PC-9 (cell line): ENCODE measurements around the gene RASIP1. TPM values are rescaled to one million over a fixed set of nuclear protein-coding genes. Genes with fewer than 3 reads are reported as not detected.

Experiments used
- BruUV-seq: library from RNA; stranded (reverse); fragments of 400-500 nt; replicated peaks from 2 replicates; lab custom pipeline; 2021; lab: Mats Ljungman, UMichigan
- CTCF ChIA-PET: fragments of 300-600 bp; sonication (Branson Sonifier 250); formaldehyde crosslinking; loops from one replicate; lab custom pipeline; 2022; ENCODE audit warnings: antibody characterized with exemption; lab: Charles Lee
- POLR2A ChIA-PET: fragments of 300-600 bp; sonication (Branson Sonifier 250); formaldehyde crosslinking; loops from one replicate; lab custom pipeline; 2022; ENCODE audit warnings: antibody characterized with exemption; ENCODE audit not compliant: unreplicated experiment; lab: Charles Lee
- DNase-seq, 2 experiments: peaks; one replicate each; pipeline versions ENCODE4 v3.0.0 to v3.0.0-alpha.2; 2015 to 2022; ENCODE audit warnings: mixed read lengths in 1 of 2
- H2AFZ ChIP-seq: fragments of 200-600 bp; sonication (generic); 2 replicates; pipeline ENCODE4 v1.8.1; 2017; ENCODE audit warnings: antibody characterized with exemption
- H3F3A ChIP-seq: fragments of 200-600 bp; sonication (generic); 2 replicates; pipeline ENCODE4 v1.8.1; 2017; ENCODE audit warnings: antibody characterized with exemption, mild to moderate bottlenecking, low read depth; ENCODE audit not compliant: insufficient read depth
- H3K27ac ChIP-seq: fragments of 200-600 bp; sonication (generic); 2 replicates; pipeline ENCODE4 v1.6.1; 2016; ENCODE audit warnings: mixed run types
- H3K27me3 ChIP-seq: fragments of 200-600 bp; sonication (generic); 2 replicates; pipeline ENCODE4 v1.6.1; 2016; ENCODE audit warnings: low read depth, mixed run types; ENCODE audit not compliant: insufficient read depth
- H3K36me3 ChIP-seq: fragments of 200-600 bp; sonication (generic); 2 replicates; pipeline ENCODE4 v1.6.1; 2016; ENCODE audit warnings: low read depth, mixed run types
- H3K4me1 ChIP-seq: fragments of 200-600 bp; sonication (generic); replicated peaks from 2 replicates; pipeline ENCODE4 v1.6.1; 2016; ENCODE audit warnings: mixed run types; ENCODE audit not compliant: insufficient read depth
- H3K4me2 ChIP-seq: fragments of 200-600 bp; sonication (generic); 2 replicates; pipeline ENCODE4 v1.6.1; 2017; ENCODE audit warnings: mixed run types
- H3K4me3 ChIP-seq: fragments of 200-600 bp; sonication (generic); 2 replicates; pipeline ENCODE4 v1.6.1; 2016; ENCODE audit warnings: mixed run types
- H3K79me2 ChIP-seq: fragments of 200-600 bp; sonication (generic); 2 replicates; pipeline ENCODE4 v1.6.1; 2017; ENCODE audit warnings: low read depth, mixed run types
- H3K9me2 ChIP-seq: fragments of 200-600 bp; sonication (generic); 2 replicates; pipeline ENCODE4 v1.8.1; 2017; ENCODE audit warnings: mild to moderate bottlenecking; ENCODE audit not compliant: insufficient read depth
- H3K9me3 ChIP-seq: fragments of 200-600 bp; sonication (generic); 2 replicates; pipeline ENCODE4 v1.8.1; 2016; ENCODE audit warnings: low read depth; ENCODE audit not compliant: insufficient read depth
- H4K20me1 ChIP-seq: fragments of 200-600 bp; sonication (generic); 2 replicates; pipeline ENCODE4 v1.8.1; 2017; ENCODE audit not compliant: insufficient read depth
- EZH2 ChIP-seq: fragments of 200-600 bp; sonication (generic); IDR thresholded peaks from 2 replicates; pipeline ENCODE4 v1.8.0; 2017; ENCODE audit warnings: antibody characterized with exemption, low read depth
- intact Hi-C: fragments of 100-400 bp; cut with micrococcal nuclease; formaldehyde crosslinking; loops from one replicate; pipeline ENCODE4 v1.10.0; 2022; ENCODE audit not compliant: unreplicated experiment
- total RNA-seq: library from RNA; stranded (reverse); gene quantifications from 2 replicates; pipeline ENCODE4 v1.2.3, GENCODE V29; 2021
- TF ChIP-seq, protein P1 (sequence below): fragments of 200-600 bp; sonication (generic); conservative IDR thresholded peaks from 2 replicates; pipeline ENCODE4 v1.6.1; 2017; ENCODE audit warnings: mixed run types, antibody characterized with exemption, mild to moderate bottlenecking, moderate library complexity

The RASIP1 gene
- total RNA-seq, 1 experiment from 2014 or later: 1.4 TPM

- DNase-seq: peak; percentile 47 to 66
- Histone ChIP-seq H3K9me3 (no peaks in the 10 kb centered on the region), H3K36me3 (0 out of 2 replicates have a peak, but pooled peaks cover 5% of the 10 kb centered on the region), H3K9me2 (no peaks in the 10 kb centered on the region), H2AFZ (no peak overlapping the region), H3K27me3 (no peaks in the 10 kb centered on the region), H3F3A (peaks cover 16% of the 10 kb centered on the region), H3K27ac (no peak overlapping the region), H3K4me1 (no peaks in the 10 kb centered on the region; the same call in 1 of the 2 replicates), H3K79me2 (peaks cover 12% of the 10 kb centered on the region), H3K4me3 (no peak overlapping the region), H4K20me1 (no peaks in the 10 kb centered on the region), H3K4me2 (no peak overlapping the region)
- intact Hi-C loops: no loop called here
- no peak for TF ChIP-seq EZH2
- TF ChIP-seq, protein P1, sequence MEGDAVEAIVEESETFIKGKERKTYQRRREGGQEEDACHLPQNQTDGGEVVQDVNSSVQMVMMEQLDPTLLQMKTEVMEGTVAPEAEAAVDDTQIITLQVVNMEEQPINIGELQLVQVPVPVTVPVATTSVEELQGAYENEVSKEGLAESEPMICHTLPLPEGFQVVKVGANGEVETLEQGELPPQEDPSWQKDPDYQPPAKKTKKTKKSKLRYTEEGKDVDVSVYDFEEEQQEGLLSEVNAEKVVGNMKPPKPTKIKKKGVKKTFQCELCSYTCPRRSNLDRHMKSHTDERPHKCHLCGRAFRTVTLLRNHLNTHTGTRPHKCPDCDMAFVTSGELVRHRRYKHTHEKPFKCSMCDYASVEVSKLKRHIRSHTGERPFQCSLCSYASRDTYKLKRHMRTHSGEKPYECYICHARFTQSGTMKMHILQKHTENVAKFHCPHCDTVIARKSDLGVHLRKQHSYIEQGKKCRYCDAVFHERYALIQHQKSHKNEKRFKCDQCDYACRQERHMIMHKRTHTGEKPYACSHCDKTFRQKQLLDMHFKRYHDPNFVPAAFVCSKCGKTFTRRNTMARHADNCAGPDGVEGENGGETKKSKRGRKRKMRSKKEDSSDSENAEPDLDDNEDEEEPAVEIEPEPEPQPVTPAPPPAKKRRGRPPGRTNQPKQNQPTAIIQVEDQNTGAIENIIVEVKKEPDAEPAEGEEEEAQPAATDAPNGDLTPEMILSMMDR: no peak
- ChIA-PET POLR2A (interaction anchor here (0.6 kb wide), 1 partner anchor 274 kb away, joined by 3 read pairs; no protein-coding TSS in a partner anchor), CTCF (interaction anchor here (0.6 kb wide), 1 partner anchor 12 kb away, joined by 9 read pairs; no protein-coding TSS in a partner anchor)
- no TSS peak for BruUV-seq
Measured at GRCh38 chr19:48745208-48745995, 5.0 kb upstream of the RASIP1 start.

GRCh38 chr19:48742096-48742495 lies 1.7 kb upstream of the RASIP1 start:
- CTCF ChIA-PET: no interaction called here
- H3K9me3 ChIP-seq: no peaks in the 10 kb centered on the region
- H3K27ac ChIP-seq: no peak overlapping the region
- no peaks in the 10 kb centered on the region for H4K20me1 ChIP-seq
- no peaks in the 10 kb centered on the region for H3K36me3 ChIP-seq
- no peak for TF ChIP-seq EZH2
- TF ChIP-seq, protein P1: no peak
- H3K4me2 ChIP-seq: no peak overlapping the region
- H3K27me3 ChIP-seq: no peaks in the 10 kb centered on the region
- intact Hi-C loops: no loop called here
- POLR2A ChIA-PET: no interaction called here
- no peaks in the 10 kb centered on the region; the same call in 1 of the 2 replicates for H3K4me1 ChIP-seq
- BruUV-seq: no TSS peak
- H3K4me3 ChIP-seq: no peak overlapping the region
- no peak overlapping the region for H2AFZ ChIP-seq
- DNase-seq: no peak
- no peaks in the 10 kb centered on the region for H3K9me2 ChIP-seq
- H3K79me2 ChIP-seq: no peaks in the 10 kb centered on the region
- H3F3A ChIP-seq: peaks cover 24% of the 10 kb centered on the region

DNA sequence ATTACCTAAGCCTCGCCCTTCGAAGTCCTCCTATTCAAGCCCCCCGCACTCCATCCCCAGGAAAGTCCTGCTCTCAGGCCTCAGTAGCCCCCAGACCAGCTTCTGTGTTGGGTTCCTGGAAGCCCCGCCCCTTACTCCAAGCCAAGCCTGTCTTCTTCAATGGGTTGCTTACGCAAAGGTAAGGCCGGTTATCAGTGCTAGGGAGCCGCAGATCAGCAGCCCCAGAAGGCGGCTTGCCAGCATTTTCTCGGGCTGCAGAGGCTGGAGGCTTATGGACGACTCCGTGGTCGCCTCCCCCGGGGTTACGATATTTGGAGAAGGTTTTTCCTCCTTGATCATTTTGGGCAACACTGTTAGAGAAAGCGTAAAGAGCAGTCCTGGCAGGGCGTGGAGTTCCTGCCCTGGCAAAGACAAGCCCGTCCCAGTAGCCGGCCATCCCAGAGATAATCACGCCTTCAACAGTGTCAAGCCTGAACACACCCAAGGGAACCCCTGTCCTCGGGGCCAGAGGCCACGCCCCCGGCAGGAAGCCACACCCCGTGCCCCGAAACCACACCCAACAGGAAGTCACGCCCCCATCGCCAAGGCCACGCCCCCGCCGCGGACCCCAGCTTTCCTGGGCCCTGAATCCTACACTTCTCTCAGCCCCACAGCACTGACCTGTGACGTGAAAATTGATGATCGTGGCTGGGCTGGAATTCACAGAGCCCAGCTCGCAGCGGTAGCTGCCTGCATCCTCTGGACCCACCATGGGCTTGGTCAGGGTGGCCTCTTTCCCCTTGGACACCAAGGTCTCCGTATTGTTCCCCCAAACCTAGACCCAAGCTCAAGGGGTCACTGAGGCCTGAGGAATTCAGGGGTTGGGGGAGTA lies 954 bp upstream of the RASIP1 start:
- intact Hi-C loops: no loop called here
- POLR2A ChIA-PET: no interaction called here

More for the DNA sequence above, 954 bp upstream of the RASIP1 start:
- no peaks in the 10 kb centered on the region; the same call in 1 of the 2 replicates for H3K4me1 ChIP-seq
- CTCF ChIA-PET: interaction anchor here (0.6 kb wide), 1 partner anchor 362 kb away, joined by 6 read pairs; no protein-coding TSS in a partner anchor
- peak in 1 of 2 experiments; percentile 31 for DNase-seq
- TF ChIP-seq EZH2: no peak
- TF ChIP-seq, protein P1: no peak
- peaks cover 22% of the 10 kb centered on the region for H3F3A ChIP-seq
- no peaks in the 10 kb centered on the region for H3K9me2 ChIP-seq
- no peak overlapping the region for H3K27ac ChIP-seq
- H3K27me3 ChIP-seq: no peaks in the 10 kb centered on the region
- H3K36me3 ChIP-seq: no peaks in the 10 kb centered on the region
- no TSS peak for BruUV-seq
- no peaks in the 10 kb centered on the region for H3K9me3 ChIP-seq
- H3K4me2 ChIP-seq: peak overlapping the region; percentile 80
- no peaks in the 10 kb centered on the region for H4K20me1 ChIP-seq
- no peak overlapping the region for H2AFZ ChIP-seq
- H3K4me3 ChIP-seq: no peak overlapping the region
- no peaks in the 10 kb centered on the region for H3K79me2 ChIP-seq
